Loucy (cell line): ENCODE data around the gene ZBTB1.

Experiments
- H2AFZ ChIP-seq: fragments of 200-600 bp; sonication (generic); 2 replicates; pipeline ENCODE4 v1.6.0; 2016; ENCODE audit warnings: antibody characterized with exemption, mild to moderate bottlenecking, low read length, moderate library complexity
- H3F3A ChIP-seq: fragments of 200-600 bp; 2 replicates; pipeline ENCODE4 v1.6.0; 2016; ENCODE audit warnings: antibody characterized with exemption, low read depth, mild to moderate bottlenecking
- H3K27me3 ChIP-seq: fragments of 200-600 bp; sonication (generic); 2 replicates; pipeline ENCODE4 v1.6.1; 2014; ENCODE audit warnings: low read length, mild to moderate bottlenecking; ENCODE audit not compliant: insufficient read depth, poor library complexity, severe bottlenecking
- H3K36me3 ChIP-seq: fragments of 200-600 bp; sonication (generic); 2 replicates; pipeline ENCODE4 v1.6.1; 2016; ENCODE audit warnings: low read length; ENCODE audit not compliant: insufficient read depth
- H3K4me1 ChIP-seq: fragments of 200-600 bp; sonication (generic); 2 replicates; pipeline ENCODE4 v1.5.1; 2014; ENCODE audit warnings: low read length, mild to moderate bottlenecking; ENCODE audit not compliant: insufficient read depth, poor library complexity, severe bottlenecking
- H3K4me2 ChIP-seq: fragments of 200-600 bp; sonication (generic); 2 replicates; pipeline ENCODE4 v1.6.0; 2014; ENCODE audit warnings: antibody characterized with exemption, low read length, low read depth, mild to moderate bottlenecking; ENCODE audit not compliant: poor library complexity, severe bottlenecking
- H3K4me3 ChIP-seq: fragments of 200-600 bp; sonication (generic); 2 replicates; pipeline ENCODE4 v1.5.1; 2014; ENCODE audit warnings: low read length, mild to moderate bottlenecking, mixed read lengths; ENCODE audit not compliant: poor library complexity, severe bottlenecking
- H3K79me2 ChIP-seq: fragments of 200-600 bp; sonication (generic); 2 replicates; pipeline ENCODE4 v1.6.1; 2014; ENCODE audit warnings: low read length; ENCODE audit not compliant: insufficient read depth
- H3K9ac ChIP-seq: fragments of 200-600 bp; sonication (generic); 2 replicates; pipeline ENCODE4 v1.6.0; 2014; ENCODE audit warnings: mild to moderate bottlenecking, low read depth, low read length, moderate library complexity; ENCODE audit not compliant: poor library complexity, severe bottlenecking
- H3K9me2 ChIP-seq: fragments of 200-600 bp; sonication (generic); replicated peaks from 2 replicates; pipeline ENCODE4 v1.6.1; 2016; ENCODE audit warnings: low read depth, low read length, mixed read lengths
- H3K9me3 ChIP-seq: fragments of 200-600 bp; sonication (generic); 2 replicates; pipeline ENCODE4 v1.6.1; 2014; ENCODE audit warnings: mild to moderate bottlenecking, antibody characterized with exemption, low read length, low read depth; ENCODE audit not compliant: insufficient read depth
- H4K20me1 ChIP-seq: fragments of 200-600 bp; sonication (generic); 2 replicates; pipeline ENCODE4 v1.6.0; 2014; ENCODE audit warnings: antibody characterized with exemption, low read length, mild to moderate bottlenecking; ENCODE audit not compliant: insufficient read depth, poor library complexity, severe bottlenecking
- EZH2phosphoT487 ChIP-seq: fragments of 200-600 bp; IDR thresholded peaks from 2 replicates; pipeline ENCODE4 v1.6.1; 2018; ENCODE audit warnings: antibody characterized with exemption, mild to moderate bottlenecking, moderate library complexity, borderline replicate concordance
- TF ChIP-seq, protein P1 (sequence below): fragments of 200-600 bp; sonication (generic); conservative IDR thresholded peaks from 2 replicates; pipeline ENCODE4 v1.5.1; 2014; ENCODE audit warnings: mild to moderate bottlenecking, antibody characterized with exemption, low read length

ZBTB1 gene

DNA sequence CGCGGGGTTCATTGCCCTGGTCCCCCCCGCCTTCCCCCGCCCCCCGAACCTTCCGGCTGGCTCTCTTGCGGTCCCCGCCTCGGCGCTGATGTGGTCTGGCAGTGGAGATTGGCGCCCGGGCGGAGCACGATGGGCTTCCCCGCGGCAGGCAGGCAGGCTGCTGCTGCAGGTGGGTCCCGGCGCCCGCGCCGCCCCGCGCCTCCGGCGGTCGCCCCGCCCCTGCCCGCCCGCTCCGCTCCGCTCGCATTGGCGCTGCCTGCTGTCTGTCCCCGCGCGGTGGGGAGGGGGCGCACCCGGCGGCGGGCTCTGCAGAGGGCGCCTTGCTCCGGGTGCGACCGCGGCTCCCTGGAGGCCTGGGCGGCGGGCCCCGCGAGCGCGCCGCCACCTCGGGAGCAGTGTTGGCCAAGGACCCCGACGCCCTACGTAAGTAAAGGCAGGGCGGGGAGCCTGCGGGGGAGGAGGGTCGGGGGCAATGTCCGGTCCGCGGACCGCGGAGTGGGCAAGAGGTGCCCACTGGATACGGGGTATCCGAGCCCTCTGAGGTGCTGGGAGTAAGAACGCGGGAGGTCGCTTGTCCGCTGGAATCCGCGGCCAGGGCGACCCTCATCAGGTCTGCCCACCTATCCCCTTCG lies 39.3 kb upstream of the ZBTB1 start, which contains the start of gene AKAP5:
Gene AKAP5 (plus strand): TSS at position 309 of the 632 bp plus-strand sequence. CDS start 2,896 bp downstream, outside the sequence.
- Histone ChIP-seq H3K4me2 (peak within 1 kb of the TSS; percentile 96), H3K9me3 (no peaks in the 10 kb centered on the region), H3K79me2 (peaks cover 20% of the 10 kb centered on the region; the same call in 1 of the 2 replicates), H3K27me3 (no peaks in the 10 kb centered on the region), H3F3A (peaks cover 6% of the 10 kb centered on the region; the same call in 1 of the 2 replicates), H4K20me1 (peaks cover 14% of the 10 kb centered on the region), H3K4me3 (peak within 1 kb of the TSS; percentile 86), H3K9me2 (no peaks in the 10 kb centered on the region), H3K4me1 (peaks cover 38% of the 10 kb centered on the region), H3K9ac (peak within 1 kb of the TSS; percentile 75), H2AFZ (peak within 1 kb of the TSS; percentile 94), H3K36me3 (no peaks in the 10 kb centered on the region)
- no peak for TF ChIP-seq EZH2phosphoT487
- TF ChIP-seq, protein P1, sequence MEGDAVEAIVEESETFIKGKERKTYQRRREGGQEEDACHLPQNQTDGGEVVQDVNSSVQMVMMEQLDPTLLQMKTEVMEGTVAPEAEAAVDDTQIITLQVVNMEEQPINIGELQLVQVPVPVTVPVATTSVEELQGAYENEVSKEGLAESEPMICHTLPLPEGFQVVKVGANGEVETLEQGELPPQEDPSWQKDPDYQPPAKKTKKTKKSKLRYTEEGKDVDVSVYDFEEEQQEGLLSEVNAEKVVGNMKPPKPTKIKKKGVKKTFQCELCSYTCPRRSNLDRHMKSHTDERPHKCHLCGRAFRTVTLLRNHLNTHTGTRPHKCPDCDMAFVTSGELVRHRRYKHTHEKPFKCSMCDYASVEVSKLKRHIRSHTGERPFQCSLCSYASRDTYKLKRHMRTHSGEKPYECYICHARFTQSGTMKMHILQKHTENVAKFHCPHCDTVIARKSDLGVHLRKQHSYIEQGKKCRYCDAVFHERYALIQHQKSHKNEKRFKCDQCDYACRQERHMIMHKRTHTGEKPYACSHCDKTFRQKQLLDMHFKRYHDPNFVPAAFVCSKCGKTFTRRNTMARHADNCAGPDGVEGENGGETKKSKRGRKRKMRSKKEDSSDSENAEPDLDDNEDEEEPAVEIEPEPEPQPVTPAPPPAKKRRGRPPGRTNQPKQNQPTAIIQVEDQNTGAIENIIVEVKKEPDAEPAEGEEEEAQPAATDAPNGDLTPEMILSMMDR = no peak

GRCh38 chr14:64465831-64466554 lies 38.6 kb upstream of the ZBTB1 start:
- Histone ChIP-seq H3K9ac (peak overlapping the region; percentile 75), H3K4me3 (peak overlapping the region; percentile 86), H2AFZ (peak overlapping the region; percentile 86), H3K9me3 (no peaks in the 10 kb centered on the region), H3K9me2 (no peaks in the 10 kb centered on the region), H3K27me3 (no peaks in the 10 kb centered on the region), H3K36me3 (no peaks in the 10 kb centered on the region), H3K4me1 (peaks cover 38% of the 10 kb centered on the region), H3K79me2 (peaks cover 20% of the 10 kb centered on the region; the same call in 1 of the 2 replicates), H3F3A (peaks cover 6% of the 10 kb centered on the region; the same call in 1 of the 2 replicates), H3K4me2 (peak overlapping the region; percentile 96), H4K20me1 (peaks cover 14% of the 10 kb centered on the region)
- TF ChIP-seq EZH2phosphoT487 = no peak
- TF ChIP-seq, protein P1 = no peak

- TF ChIP-seq, protein P1 = no peak
- TF ChIP-seq EZH2phosphoT487 = no peak
- peaks cover 6% of the 10 kb centered on the region; the same call in 1 of the 2 replicates for H3F3A ChIP-seq
- no peaks in the 10 kb centered on the region for H3K9me3 ChIP-seq
- no peaks in the 10 kb centered on the region for H3K27me3 ChIP-seq
- peaks cover 20% of the 10 kb centered on the region; the same call in 1 of the 2 replicates for H3K79me2 ChIP-seq
- no peak overlapping the region for H2AFZ ChIP-seq
- no peaks in the 10 kb centered on the region for H3K9me2 ChIP-seq
- H4K20me1 ChIP-seq = peaks cover 14% of the 10 kb centered on the region
- H3K4me1 ChIP-seq = peaks cover 38% of the 10 kb centered on the region
- peak overlapping the region; percentile 75 for H3K9ac ChIP-seq
- H3K36me3 ChIP-seq = no peaks in the 10 kb centered on the region
- peak overlapping the region; percentile 86 for H3K4me3 ChIP-seq
- peak overlapping the region; percentile 96 for H3K4me2 ChIP-seq
These were observed 37.5 kb upstream of the ZBTB1 start for GRCh38 chr14:64467101-64467500.
